IMR-90 (cell line): ENCODE data around the gene MAB21L1. TPM values are rescaled to one million over a fixed set of nuclear protein-coding genes. Genes with fewer than 3 reads are reported as not detected.

ENCODE experiments used
- ATAC-seq: fragments of 200-7000 bp; cut with Tn5 transposase; 2 replicates; pipeline ENCODE4 v1.9.1; 2020; ENCODE audit warnings: low read depth, mild to moderate bottlenecking, moderate library complexity
- BruUV-seq: library from RNA; stranded (reverse); fragments of 400-500 nt; replicated peaks from 2 replicates; lab custom pipeline; 2021; lab: Mats Ljungman, UMichigan
- CTCF ChIA-PET: fragments of 300-600 bp; formaldehyde crosslinking; extraction: SDS; loops from one replicate; lab custom pipeline; 2021; ENCODE audit warnings: antibody characterized with exemption; lab: Yijun Ruan, JAX
- POLR2A ChIA-PET: fragments of 300-600 bp; sonication (Branson Sonifier 250); formaldehyde crosslinking; loops from one replicate; lab custom pipeline; 2022; ENCODE audit warnings: antibody characterized with exemption; ENCODE audit not compliant: unreplicated experiment; lab: Charles Lee
- DNase-seq: peaks from one replicate; pipeline ENCODE4 v3.0.0; 2013
- H2AFZ ChIP-seq: replicated peaks from 2 replicates; pipeline ENCODE3; 2013; ENCODE audit warnings: low read length, mild to moderate bottlenecking; ENCODE audit not compliant: poor library complexity
- H2AK5ac ChIP-seq: 2 replicates; pipeline ENCODE4 v1.6.1; 2013; ENCODE audit warnings: low read depth, low read length, inconsistent platforms
- H2AK9ac ChIP-seq: replicated peaks from 2 replicates; pipeline ENCODE3; 2013; ENCODE audit warnings: mild to moderate bottlenecking, low read depth, low read length, moderate library complexity; ENCODE audit not compliant: poor library complexity
- H2BK120ac ChIP-seq: 2 replicates; pipeline ENCODE4 v1.6.1; 2013; ENCODE audit warnings: low read depth, low read length, inconsistent platforms
- H2BK15ac ChIP-seq: 3 replicates; pipeline ENCODE4 v1.6.1; 2013; ENCODE audit warnings: low read depth, low read length, inconsistent platforms
- H2BK20ac ChIP-seq: 2 replicates; pipeline ENCODE4 v1.6.1; 2013; ENCODE audit warnings: low read depth, mild to moderate bottlenecking, inconsistent platforms, low read length, moderate library complexity
- H2BK5ac ChIP-seq: 2 replicates; pipeline ENCODE4 v1.6.1; 2013; ENCODE audit warnings: mild to moderate bottlenecking, low read depth, low read length, inconsistent platforms; ENCODE audit not compliant: poor library complexity, severe bottlenecking
- H3K14ac ChIP-seq: replicated peaks from 2 replicates; pipeline ENCODE4 v1.6.1; 2013; ENCODE audit warnings: low read depth, low read length, inconsistent platforms
- H3K18ac ChIP-seq: 2 replicates; pipeline ENCODE4 v1.6.1; 2013; ENCODE audit warnings: low read depth, low read length, control low read depth
- H3K23ac ChIP-seq: 2 replicates; pipeline ENCODE4 v1.6.1; 2013; ENCODE audit warnings: low read depth, low read length, inconsistent platforms
- H3K27ac ChIP-seq: 2 replicates; pipeline ENCODE4 v1.5.1; 2013; ENCODE audit warnings: mild to moderate bottlenecking, control low read depth, low read length; ENCODE audit not compliant: insufficient read depth
- H3K27me3 ChIP-seq: 2 replicates; pipeline ENCODE4 v1.6.1; 2013; ENCODE audit warnings: low read length; ENCODE audit not compliant: control insufficient read depth, insufficient read depth
- H3K36me3 ChIP-seq: 2 replicates; pipeline ENCODE4 v1.6.1; 2013; ENCODE audit warnings: low read length, mixed read lengths; ENCODE audit not compliant: control insufficient read depth, insufficient read depth
- H3K4ac ChIP-seq: 2 replicates; pipeline ENCODE4 v1.6.1; 2013; ENCODE audit warnings: low read depth, low read length, inconsistent platforms
- H3K4me1 ChIP-seq: 2 replicates; pipeline ENCODE4 v1.6.1; 2013; ENCODE audit warnings: low read length, mixed read lengths; ENCODE audit not compliant: control insufficient read depth, insufficient read depth
- H3K4me2 ChIP-seq: 2 replicates; pipeline ENCODE4 v1.6.1; 2013; ENCODE audit warnings: low read depth, mild to moderate bottlenecking, control low read depth, low read length, moderate library complexity
- H3K4me3 ChIP-seq: 2 replicates; pipeline ENCODE4 v1.5.1; 2013; ENCODE audit warnings: low read depth, mild to moderate bottlenecking, control low read depth, low read length, moderate library complexity; ENCODE audit not compliant: insufficient read depth
- H3K56ac ChIP-seq: 2 replicates; pipeline ENCODE4 v1.6.1; 2013; ENCODE audit warnings: low read length, inconsistent platforms; ENCODE audit not compliant: insufficient read depth; ENCODE audit errors: extremely low read depth
- H3K79me1 ChIP-seq, 2 experiments: 2 replicates each; pipeline ENCODE4 v1.6.1; 2013; ENCODE audit warnings: low read length in 2 of 2, inconsistent platforms in 1 of 2, low read depth in 1 of 2
- H3K9ac ChIP-seq: 2 replicates; pipeline ENCODE4 v1.6.1; 2013; ENCODE audit warnings: low read depth, low read length, control low read depth
- H3K9me1 ChIP-seq: 2 replicates; pipeline ENCODE4 v1.6.1; 2013; ENCODE audit warnings: low read length, inconsistent platforms; ENCODE audit not compliant: insufficient read depth
- H3K9me3 ChIP-seq: 2 replicates; pipeline ENCODE4 v1.6.1; 2013; ENCODE audit warnings: low read length; ENCODE audit not compliant: control insufficient read depth, insufficient read depth
- H4K20me1 ChIP-seq: 2 replicates; pipeline ENCODE4 v1.6.1; 2013; ENCODE audit warnings: low read length, inconsistent platforms; ENCODE audit not compliant: insufficient read depth
- H4K5ac ChIP-seq: 2 replicates; pipeline ENCODE4 v1.6.1; 2013; ENCODE audit warnings: mild to moderate bottlenecking, low read depth, low read length, control low read depth
- H4K8ac ChIP-seq, 2 experiments: 2 replicates each; pipeline ENCODE4 v1.6.1; 2013; ENCODE audit warnings: low read depth in 2 of 2, low read length in 2 of 2, control low read depth in 1 of 2, inconsistent platforms in 1 of 2
- H4K91ac ChIP-seq: 2 replicates; pipeline ENCODE4 v1.6.1; 2013; ENCODE audit warnings: low read depth, low read length, inconsistent platforms; ENCODE audit not compliant: insufficient read depth
- BHLHE40 ChIP-seq: fragments of 150-350 bp; IDR thresholded peaks from 2 replicates; pipeline ENCODE4 v1.6.1; 2016; ENCODE audit warnings: mild to moderate bottlenecking, low read depth, low read length
- CEBPB ChIP-seq: IDR thresholded peaks from 2 replicates; pipeline ENCODE4 v1.6.1; 2012; ENCODE audit warnings: low read depth, low read length, improper control_type of control experiment
- CHD1 ChIP-seq: IDR thresholded peaks from 2 replicates; pipeline ENCODE4 v1.6.1; 2012; ENCODE audit warnings: low read depth, low read length, improper control_type of control experiment
- CTCF ChIP-seq: conservative IDR thresholded peaks from 2 replicates; pipeline ENCODE4 v1.5.1; 2012; ENCODE audit warnings: mild to moderate bottlenecking, low read depth, low read length, improper control_type of control experiment
- ELK1 ChIP-seq: fragments of 150-350 bp; IDR thresholded peaks from 2 replicates; pipeline ENCODE4 v1.6.1; 2016; ENCODE audit warnings: low read depth, mild to moderate bottlenecking, low read length, moderate library complexity, borderline replicate concordance
- FOS ChIP-seq: fragments of 150-350 bp; IDR thresholded peaks from 2 replicates; pipeline ENCODE4 v1.6.1; 2016; ENCODE audit warnings: low read depth, low read length
- MAFK ChIP-seq: IDR thresholded peaks from 2 replicates; pipeline ENCODE4 v1.6.1; 2012; ENCODE audit warnings: low read depth, low read length, improper control_type of control experiment
- MAZ ChIP-seq: IDR thresholded peaks from 2 replicates; pipeline ENCODE4 v1.6.1; 2012; ENCODE audit warnings: low read depth, mild to moderate bottlenecking, low read length, improper control_type of control experiment, moderate library complexity, borderline replicate concordance
- MXI1 ChIP-seq: IDR thresholded peaks from 2 replicates; pipeline ENCODE4 v1.6.1; 2012; ENCODE audit warnings: low read depth, mild to moderate bottlenecking, low read length, moderate library complexity, borderline replicate concordance
- NFE2L2 ChIP-seq: fragments of 150-350 bp; IDR thresholded peaks from 2 replicates; pipeline ENCODE4 v1.6.1; 2016; ENCODE audit warnings: low read depth, mild to moderate bottlenecking, low read length
- POLR2A ChIP-seq: IDR thresholded peaks from 2 replicates; pipeline ENCODE4 v1.6.1; 2012; ENCODE audit warnings: mild to moderate bottlenecking, low read depth, low read length
- RAD21 ChIP-seq: IDR thresholded peaks from 2 replicates; pipeline ENCODE4 v1.6.1; 2012; ENCODE audit warnings: low read length, improper control_type of control experiment
- RCOR1 ChIP-seq: IDR thresholded peaks from 2 replicates; pipeline ENCODE4 v1.6.1; 2012; ENCODE audit warnings: mild to moderate bottlenecking, low read length, improper control_type of control experiment; ENCODE audit not compliant: insufficient replicate concordance
- RFX5 ChIP-seq: IDR thresholded peaks from 2 replicates; pipeline ENCODE4 v1.8.0; 2012; ENCODE audit warnings: low read depth, mild to moderate bottlenecking, low read length, moderate library complexity
- SMC3 ChIP-seq: fragments of 150-350 bp; IDR thresholded peaks from 2 replicates; pipeline ENCODE4 v1.6.1; 2016; ENCODE audit warnings: low read depth, mild to moderate bottlenecking, antibody characterized with exemption, low read length, moderate library complexity
- USF2 ChIP-seq: fragments of 150-350 bp; IDR thresholded peaks from 2 replicates; pipeline ENCODE4 v1.6.1; 2017; ENCODE audit warnings: mild to moderate bottlenecking, antibody characterized with exemption, low read length, low read depth
- WGBS, 2 experiments: methylation state at CpG; one replicate each; pipeline versions ENCODE4 v1.1.5 to v1.1.7; 2013; ENCODE audit warnings: missing lambda C conversion rate in 2 of 2; ENCODE audit not compliant: insufficient read length in 1 of 2; ENCODE audit errors: extremely low coverage in 2 of 2; 5-methylcytosine and 5-hydroxymethylcytosine counted together
- dilution Hi-C: fragments of 300-500 bp; cut with HindIII; formaldehyde crosslinking; loops from one replicate; pipeline ENCODE4 v1.14.3; 2018; ENCODE audit warnings: low sequenced_read_pairs; ENCODE audit not compliant: unreplicated experiment
- in situ Hi-C: fragments of 300-500 bp; cut with MboI; formaldehyde crosslinking; loops from 3 replicates; pipeline ENCODE4 v1.14.3; 2019; ENCODE audit warnings: low sequenced_read_pairs, inconsistent platforms, mixed read lengths
- intact Hi-C: fragments of 100-400 bp; cut with micrococcal nuclease; formaldehyde crosslinking; loops from 2 replicates; pipeline ENCODE4 v1.10.0; 2022
- polyA plus RNA-seq, 3 experiments: library from polyadenylated mRNA; depleted of rRNA; stranded (reverse); fragments of >200 nt; gene quantifications; 2 replicates each; pipeline ENCODE4 v1.2.3, GENCODE V29; 2012; ENCODE audit warnings: low replicate concordance in 1 of 3
- total RNA-seq: library from RNA; depleted of rRNA; stranded (reverse); fragments of >200 nt; gene quantifications from 2 replicates; pipeline ENCODE4 v1.2.3, GENCODE V29; 2012

Gene MAB21L1
- total and polyA plus RNA-seq, 2 of the 4 experiments (the other 2 are of a cell fraction) = 0.53 to 0.72 TPM

- Histone ChIP-seq H4K5ac (no peak overlapping the region), H2AFZ (no peak overlapping the region), H3K56ac (no peak overlapping the region), H2AK9ac (no peak overlapping the region), H3K27ac (no peak overlapping the region), H2BK15ac (no peak overlapping the region), H3K36me3 (no peaks in the 10 kb centered on the region), H4K20me1 (no peaks in the 10 kb centered on the region), H4K91ac (no peak overlapping the region), H3K14ac (no peak overlapping the region), H2BK120ac (no peak overlapping the region), H3K27me3 (no peaks in the 10 kb centered on the region), H2AK5ac (no peak overlapping the region), H3K4ac (no peak overlapping the region), H2BK5ac (no peak overlapping the region), H2BK20ac (no peak overlapping the region), H3K4me1 (no peaks in the 10 kb centered on the region), H3K9ac (no peak overlapping the region), H3K9me3 (no peaks in the 10 kb centered on the region), H4K8ac (no peak overlapping the region), H3K79me1 (no peaks in the 10 kb centered on the region), H3K23ac (no peak overlapping the region), H3K18ac (no peak overlapping the region), H3K9me1 (no peaks in the 10 kb centered on the region), H3K4me3 (no peak overlapping the region), H3K4me2 (no peak overlapping the region)
- dilution Hi-C loops (no loop called here), in situ Hi-C loops (no loop called here), intact Hi-C loops (no loop called here)
- ChIA-PET POLR2A (no interaction called here), CTCF (no interaction called here)
- no peak for DNase-seq
- TF ChIP-seq POLR2A (no peak), SMC3 (no peak), MAFK (no peak), BHLHE40 (no peak), NFE2L2 (no peak), CTCF (no peak), MAZ (no peak), USF2 (no peak), MXI1 (no peak), CEBPB (no peak), CHD1 (no peak), RCOR1 (no peak), FOS (no peak), ELK1 (no peak), RAD21 (no peak), RFX5 (no peak)
- no TSS peak for BruUV-seq
- no CpG with 5 or more reads among the region's 2 CpGs for WGBS, 2 experiments
- ATAC-seq = no peak
Observed at GRCh38 chr13:35449821-35450220, 26.7 kb downstream of the MAB21L1 start.
